ENCODE data around the gene DTYMK. TPM values are rescaled to one million over a fixed set of nuclear protein-coding genes. Genes with fewer than 3 reads are reported as not detected.

Gene DTYMK
- total RNA-seq, 1 experiment from 2014 or later = 88.1 TPM

DNA sequence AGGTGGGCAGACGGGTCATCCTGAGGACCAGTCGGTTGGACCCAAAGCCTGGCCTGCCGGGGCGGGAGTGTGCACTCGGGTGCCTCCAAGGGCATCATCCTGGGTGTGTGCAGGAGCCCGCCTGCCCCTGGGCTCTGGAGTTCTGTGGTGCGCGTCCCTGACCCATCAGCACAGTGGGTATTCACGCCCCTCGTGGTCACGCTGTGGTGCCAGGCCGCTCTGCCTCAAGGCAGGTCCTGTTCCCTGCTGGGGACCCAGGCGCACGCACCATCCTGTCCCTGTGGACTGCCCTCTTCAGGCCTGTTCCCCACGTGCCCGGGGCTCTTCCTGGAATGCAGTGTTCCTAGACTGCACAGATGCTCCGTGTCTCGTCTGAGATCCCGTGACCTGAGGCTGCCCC is 33.5 kb upstream of the DTYMK start (continued):
- TF ChIP-seq, protein P1, sequence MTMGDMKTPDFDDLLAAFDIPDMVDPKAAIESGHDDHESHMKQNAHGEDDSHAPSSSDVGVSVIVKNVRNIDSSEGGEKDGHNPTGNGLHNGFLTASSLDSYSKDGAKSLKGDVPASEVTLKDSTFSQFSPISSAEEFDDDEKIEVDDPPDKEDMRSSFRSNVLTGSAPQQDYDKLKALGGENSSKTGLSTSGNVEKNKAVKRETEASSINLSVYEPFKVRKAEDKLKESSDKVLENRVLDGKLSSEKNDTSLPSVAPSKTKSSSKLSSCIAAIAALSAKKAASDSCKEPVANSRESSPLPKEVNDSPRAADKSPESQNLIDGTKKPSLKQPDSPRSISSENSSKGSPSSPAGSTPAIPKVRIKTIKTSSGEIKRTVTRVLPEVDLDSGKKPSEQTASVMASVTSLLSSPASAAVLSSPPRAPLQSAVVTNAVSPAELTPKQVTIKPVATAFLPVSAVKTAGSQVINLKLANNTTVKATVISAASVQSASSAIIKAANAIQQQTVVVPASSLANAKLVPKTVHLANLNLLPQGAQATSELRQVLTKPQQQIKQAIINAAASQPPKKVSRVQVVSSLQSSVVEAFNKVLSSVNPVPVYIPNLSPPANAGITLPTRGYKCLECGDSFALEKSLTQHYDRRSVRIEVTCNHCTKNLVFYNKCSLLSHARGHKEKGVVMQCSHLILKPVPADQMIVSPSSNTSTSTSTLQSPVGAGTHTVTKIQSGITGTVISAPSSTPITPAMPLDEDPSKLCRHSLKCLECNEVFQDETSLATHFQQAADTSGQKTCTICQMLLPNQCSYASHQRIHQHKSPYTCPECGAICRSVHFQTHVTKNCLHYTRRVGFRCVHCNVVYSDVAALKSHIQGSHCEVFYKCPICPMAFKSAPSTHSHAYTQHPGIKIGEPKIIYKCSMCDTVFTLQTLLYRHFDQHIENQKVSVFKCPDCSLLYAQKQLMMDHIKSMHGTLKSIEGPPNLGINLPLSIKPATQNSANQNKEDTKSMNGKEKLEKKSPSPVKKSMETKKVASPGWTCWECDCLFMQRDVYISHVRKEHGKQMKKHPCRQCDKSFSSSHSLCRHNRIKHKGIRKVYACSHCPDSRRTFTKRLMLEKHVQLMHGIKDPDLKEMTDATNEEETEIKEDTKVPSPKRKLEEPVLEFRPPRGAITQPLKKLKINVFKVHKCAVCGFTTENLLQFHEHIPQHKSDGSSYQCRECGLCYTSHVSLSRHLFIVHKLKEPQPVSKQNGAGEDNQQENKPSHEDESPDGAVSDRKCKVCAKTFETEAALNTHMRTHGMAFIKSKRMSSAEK (CRISPR knock-in tag; IDR thresholded peaks at IDR 0.05; ENCODE audit: borderline replicate concordance) = no peak
- TF ChIP-seq, protein P2, sequence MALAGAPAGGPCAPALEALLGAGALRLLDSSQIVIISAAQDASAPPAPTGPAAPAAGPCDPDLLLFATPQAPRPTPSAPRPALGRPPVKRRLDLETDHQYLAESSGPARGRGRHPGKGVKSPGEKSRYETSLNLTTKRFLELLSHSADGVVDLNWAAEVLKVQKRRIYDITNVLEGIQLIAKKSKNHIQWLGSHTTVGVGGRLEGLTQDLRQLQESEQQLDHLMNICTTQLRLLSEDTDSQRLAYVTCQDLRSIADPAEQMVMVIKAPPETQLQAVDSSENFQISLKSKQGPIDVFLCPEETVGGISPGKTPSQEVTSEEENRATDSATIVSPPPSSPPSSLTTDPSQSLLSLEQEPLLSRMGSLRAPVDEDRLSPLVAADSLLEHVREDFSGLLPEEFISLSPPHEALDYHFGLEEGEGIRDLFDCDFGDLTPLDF (CRISPR knock-in tag; IDR thresholded peaks at IDR 0.05) = no peak
- TF ChIP-seq ZNF219 (CRISPR knock-in tag; IDR thresholded peaks at IDR 0.05; ENCODE audit: borderline replicate concordance) (no peak), TP53 (CRISPR knock-in tag; IDR thresholded peaks at IDR 0.05) (no peak), TEAD1 (CRISPR knock-in tag; IDR thresholded peaks at IDR 0.05) (no peak)
- TF ChIP-seq, protein P3, sequence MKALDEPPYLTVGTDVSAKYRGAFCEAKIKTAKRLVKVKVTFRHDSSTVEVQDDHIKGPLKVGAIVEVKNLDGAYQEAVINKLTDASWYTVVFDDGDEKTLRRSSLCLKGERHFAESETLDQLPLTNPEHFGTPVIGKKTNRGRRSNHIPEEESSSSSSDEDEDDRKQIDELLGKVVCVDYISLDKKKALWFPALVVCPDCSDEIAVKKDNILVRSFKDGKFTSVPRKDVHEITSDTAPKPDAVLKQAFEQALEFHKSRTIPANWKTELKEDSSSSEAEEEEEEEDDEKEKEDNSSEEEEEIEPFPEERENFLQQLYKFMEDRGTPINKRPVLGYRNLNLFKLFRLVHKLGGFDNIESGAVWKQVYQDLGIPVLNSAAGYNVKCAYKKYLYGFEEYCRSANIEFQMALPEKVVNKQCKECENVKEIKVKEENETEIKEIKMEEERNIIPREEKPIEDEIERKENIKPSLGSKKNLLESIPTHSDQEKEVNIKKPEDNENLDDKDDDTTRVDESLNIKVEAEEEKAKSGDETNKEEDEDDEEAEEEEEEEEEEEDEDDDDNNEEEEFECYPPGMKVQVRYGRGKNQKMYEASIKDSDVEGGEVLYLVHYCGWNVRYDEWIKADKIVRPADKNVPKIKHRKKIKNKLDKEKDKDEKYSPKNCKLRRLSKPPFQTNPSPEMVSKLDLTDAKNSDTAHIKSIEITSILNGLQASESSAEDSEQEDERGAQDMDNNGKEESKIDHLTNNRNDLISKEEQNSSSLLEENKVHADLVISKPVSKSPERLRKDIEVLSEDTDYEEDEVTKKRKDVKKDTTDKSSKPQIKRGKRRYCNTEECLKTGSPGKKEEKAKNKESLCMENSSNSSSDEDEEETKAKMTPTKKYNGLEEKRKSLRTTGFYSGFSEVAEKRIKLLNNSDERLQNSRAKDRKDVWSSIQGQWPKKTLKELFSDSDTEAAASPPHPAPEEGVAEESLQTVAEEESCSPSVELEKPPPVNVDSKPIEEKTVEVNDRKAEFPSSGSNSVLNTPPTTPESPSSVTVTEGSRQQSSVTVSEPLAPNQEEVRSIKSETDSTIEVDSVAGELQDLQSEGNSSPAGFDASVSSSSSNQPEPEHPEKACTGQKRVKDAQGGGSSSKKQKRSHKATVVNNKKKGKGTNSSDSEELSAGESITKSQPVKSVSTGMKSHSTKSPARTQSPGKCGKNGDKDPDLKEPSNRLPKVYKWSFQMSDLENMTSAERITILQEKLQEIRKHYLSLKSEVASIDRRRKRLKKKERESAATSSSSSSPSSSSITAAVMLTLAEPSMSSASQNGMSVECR (CRISPR knock-in tag; IDR thresholded peaks at IDR 0.05; ENCODE audit: borderline replicate concordance) = no peak

DNA sequence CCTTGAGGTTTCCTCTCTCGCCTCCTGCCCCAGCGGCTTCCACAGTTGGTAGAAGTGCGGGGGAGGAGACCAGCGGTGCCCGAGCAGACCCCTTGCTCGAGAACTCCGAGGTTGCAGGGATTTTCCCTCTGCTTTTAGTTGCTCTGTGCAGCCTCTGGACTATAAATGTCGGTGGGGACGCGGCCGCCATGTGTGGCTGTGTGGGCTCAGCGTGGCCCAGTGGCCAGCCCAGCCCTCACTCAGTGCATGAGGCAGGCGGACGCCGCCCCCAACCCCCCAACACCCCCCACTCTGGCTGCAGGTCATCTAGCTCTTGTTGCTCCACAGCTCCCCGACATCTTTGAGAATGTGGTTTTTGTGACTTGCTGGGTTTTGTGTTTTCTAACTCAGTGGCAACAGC is 32.5 kb upstream of the DTYMK start:
- Mint-ChIP-seq H3K27ac (no peak overlapping the region), H3K36me3 (peaks cover 70% of the 10 kb centered on the region)
- CTCF ChIA-PET = interaction anchor here (0.6 to 1.5 kb wide), 2 partner anchors 17 to 148 kb away, joined by 4 to 6 read pairs; partner anchors contain the start of gene ING5
- TF ChIP-seq CREB1 (CRISPR knock-in tag; IDR thresholded peaks at IDR 0.05) (no peak), GTF2I (CRISPR knock-in tag; conservative IDR thresholded peaks at IDR 0.05) (no peak), SMAD4 (CRISPR knock-in tag; IDR thresholded peaks at IDR 0.05) (no peak), SOX15 (CRISPR knock-in tag; IDR thresholded peaks at IDR 0.05) (no peak)
- TF ChIP-seq, protein P4, sequence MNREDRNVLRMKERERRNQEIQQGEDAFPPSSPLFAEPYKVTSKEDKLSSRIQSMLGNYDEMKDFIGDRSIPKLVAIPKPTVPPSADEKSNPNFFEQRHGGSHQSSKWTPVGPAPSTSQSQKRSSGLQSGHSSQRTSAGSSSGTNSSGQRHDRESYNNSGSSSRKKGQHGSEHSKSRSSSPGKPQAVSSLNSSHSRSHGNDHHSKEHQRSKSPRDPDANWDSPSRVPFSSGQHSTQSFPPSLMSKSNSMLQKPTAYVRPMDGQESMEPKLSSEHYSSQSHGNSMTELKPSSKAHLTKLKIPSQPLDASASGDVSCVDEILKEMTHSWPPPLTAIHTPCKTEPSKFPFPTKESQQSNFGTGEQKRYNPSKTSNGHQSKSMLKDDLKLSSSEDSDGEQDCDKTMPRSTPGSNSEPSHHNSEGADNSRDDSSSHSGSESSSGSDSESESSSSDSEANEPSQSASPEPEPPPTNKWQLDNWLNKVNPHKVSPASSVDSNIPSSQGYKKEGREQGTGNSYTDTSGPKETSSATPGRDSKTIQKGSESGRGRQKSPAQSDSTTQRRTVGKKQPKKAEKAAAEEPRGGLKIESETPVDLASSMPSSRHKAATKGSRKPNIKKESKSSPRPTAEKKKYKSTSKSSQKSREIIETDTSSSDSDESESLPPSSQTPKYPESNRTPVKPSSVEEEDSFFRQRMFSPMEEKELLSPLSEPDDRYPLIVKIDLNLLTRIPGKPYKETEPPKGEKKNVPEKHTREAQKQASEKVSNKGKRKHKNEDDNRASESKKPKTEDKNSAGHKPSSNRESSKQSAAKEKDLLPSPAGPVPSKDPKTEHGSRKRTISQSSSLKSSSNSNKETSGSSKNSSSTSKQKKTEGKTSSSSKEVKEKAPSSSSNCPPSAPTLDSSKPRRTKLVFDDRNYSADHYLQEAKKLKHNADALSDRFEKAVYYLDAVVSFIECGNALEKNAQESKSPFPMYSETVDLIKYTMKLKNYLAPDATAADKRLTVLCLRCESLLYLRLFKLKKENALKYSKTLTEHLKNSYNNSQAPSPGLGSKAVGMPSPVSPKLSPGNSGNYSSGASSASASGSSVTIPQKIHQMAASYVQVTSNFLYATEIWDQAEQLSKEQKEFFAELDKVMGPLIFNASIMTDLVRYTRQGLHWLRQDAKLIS (CRISPR knock-in tag; IDR thresholded peaks at IDR 0.05; ENCODE audit: borderline replicate concordance) = no peak
- TF ChIP-seq, protein P5, sequence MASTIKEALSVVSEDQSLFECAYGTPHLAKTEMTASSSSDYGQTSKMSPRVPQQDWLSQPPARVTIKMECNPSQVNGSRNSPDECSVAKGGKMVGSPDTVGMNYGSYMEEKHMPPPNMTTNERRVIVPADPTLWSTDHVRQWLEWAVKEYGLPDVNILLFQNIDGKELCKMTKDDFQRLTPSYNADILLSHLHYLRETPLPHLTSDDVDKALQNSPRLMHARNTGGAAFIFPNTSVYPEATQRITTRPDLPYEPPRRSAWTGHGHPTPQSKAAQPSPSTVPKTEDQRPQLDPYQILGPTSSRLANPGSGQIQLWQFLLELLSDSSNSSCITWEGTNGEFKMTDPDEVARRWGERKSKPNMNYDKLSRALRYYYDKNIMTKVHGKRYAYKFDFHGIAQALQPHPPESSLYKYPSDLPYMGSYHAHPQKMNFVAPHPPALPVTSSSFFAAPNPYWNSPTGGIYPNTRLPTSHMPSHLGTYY (CRISPR knock-in tag; IDR thresholded peaks at IDR 0.05) = no peak
- TF ChIP-seq, protein P6, sequence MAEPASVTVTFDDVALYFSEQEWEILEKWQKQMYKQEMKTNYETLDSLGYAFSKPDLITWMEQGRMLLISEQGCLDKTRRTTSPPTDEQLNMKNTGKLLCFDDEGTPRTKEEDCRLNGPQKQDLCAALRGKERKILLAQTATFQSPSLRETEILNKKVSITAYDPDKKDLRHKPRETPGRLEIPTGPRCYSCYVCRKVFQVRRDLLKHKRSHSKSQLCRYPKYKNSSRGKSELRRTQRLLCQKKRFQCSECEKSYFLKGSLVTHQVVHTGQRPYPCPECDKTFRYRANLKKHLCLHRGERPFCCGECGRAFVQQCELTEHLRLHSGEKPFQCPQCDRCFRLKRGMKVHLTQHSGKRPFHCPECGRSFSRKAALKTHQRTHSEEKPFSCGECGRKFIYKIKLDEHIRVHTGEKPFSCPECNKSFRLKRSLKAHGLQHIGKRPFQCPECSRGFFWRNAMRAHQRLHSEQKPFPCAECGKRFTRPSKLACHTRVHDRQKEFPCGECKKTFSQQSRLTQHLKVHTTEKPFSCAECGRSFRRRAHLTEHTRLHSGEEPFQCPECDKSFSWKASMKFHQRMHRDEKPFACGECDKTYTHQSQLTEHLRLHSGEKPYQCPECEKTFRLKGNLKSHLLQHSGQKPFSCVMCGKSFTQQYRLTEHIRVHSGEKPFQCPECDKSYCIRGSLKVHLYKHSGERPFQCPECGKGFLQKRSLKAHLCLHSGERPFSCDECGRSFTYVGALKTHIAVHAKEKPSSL (CRISPR knock-in tag; conservative IDR thresholded peaks at IDR 0.05) = no peak
- TF ChIP-seq, protein P7, sequence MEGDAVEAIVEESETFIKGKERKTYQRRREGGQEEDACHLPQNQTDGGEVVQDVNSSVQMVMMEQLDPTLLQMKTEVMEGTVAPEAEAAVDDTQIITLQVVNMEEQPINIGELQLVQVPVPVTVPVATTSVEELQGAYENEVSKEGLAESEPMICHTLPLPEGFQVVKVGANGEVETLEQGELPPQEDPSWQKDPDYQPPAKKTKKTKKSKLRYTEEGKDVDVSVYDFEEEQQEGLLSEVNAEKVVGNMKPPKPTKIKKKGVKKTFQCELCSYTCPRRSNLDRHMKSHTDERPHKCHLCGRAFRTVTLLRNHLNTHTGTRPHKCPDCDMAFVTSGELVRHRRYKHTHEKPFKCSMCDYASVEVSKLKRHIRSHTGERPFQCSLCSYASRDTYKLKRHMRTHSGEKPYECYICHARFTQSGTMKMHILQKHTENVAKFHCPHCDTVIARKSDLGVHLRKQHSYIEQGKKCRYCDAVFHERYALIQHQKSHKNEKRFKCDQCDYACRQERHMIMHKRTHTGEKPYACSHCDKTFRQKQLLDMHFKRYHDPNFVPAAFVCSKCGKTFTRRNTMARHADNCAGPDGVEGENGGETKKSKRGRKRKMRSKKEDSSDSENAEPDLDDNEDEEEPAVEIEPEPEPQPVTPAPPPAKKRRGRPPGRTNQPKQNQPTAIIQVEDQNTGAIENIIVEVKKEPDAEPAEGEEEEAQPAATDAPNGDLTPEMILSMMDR (IDR thresholded peaks at IDR 0.05) = no peak

More for the DNA sequence above, 32.5 kb upstream of the DTYMK start:
- no peak for ATAC-seq
- POLR2A ChIA-PET = interaction anchor here (0.6 kb wide), 1 partner anchor 149 kb away, joined by 3 read pairs; no protein-coding TSS in a partner anchor
- H3K4me3 Mint-ChIP-seq = no peak overlapping the region
- DNase-seq (ENCODE audit: low spot score) = no peak
- peaks cover 19% of the 10 kb centered on the region for H3K9me3 Mint-ChIP-seq
- no peaks in the 10 kb centered on the region for H3K27me3 Mint-ChIP-seq (ENCODE audit: low read depth)
- H3K4me1 Mint-ChIP-seq = no peaks in the 10 kb centered on the region
